ENCODE measurements around the gene IGSF22.

IGSF22 gene

GRCh38 chr11:18705651-18706281, 20.2 kb downstream of the IGSF22 start:
- H3K36me3 ChIP-seq (ENCODE audit: control insufficient read depth, insufficient read depth, low read length): no peaks in the 10 kb centered on the region
- peak overlapping the region; percentile 58 for H3K4me3 ChIP-seq (replicated peaks; ENCODE audit: low read depth, low read length)
- no peaks in the 10 kb centered on the region; the same call in 1 of the 2 replicates for H3K27me3 ChIP-seq (replicated peaks; ENCODE audit: control insufficient read depth, insufficient read depth, low read length)
- no peak for DNase-seq (ENCODE audit: extremely low read depth, insufficient read length)
- TF ChIP-seq CTCF (IDR thresholded peaks at IDR 0.05; ENCODE audit: insufficient read depth, low read length, poor library complexity, severe bottlenecking): no peak

- DNase-seq (ENCODE audit: extremely low read depth, insufficient read length): no peak
- no peaks in the 10 kb centered on the region; the same call in 1 of the 2 replicates for H3K27me3 ChIP-seq (replicated peaks; ENCODE audit: control insufficient read depth, insufficient read depth, low read length)
- no peak overlapping the region for H3K4me3 ChIP-seq (replicated peaks; ENCODE audit: low read depth, low read length)
- no peak for TF ChIP-seq CTCF (IDR thresholded peaks at IDR 0.05; ENCODE audit: insufficient read depth, low read length, poor library complexity, severe bottlenecking)
- H3K36me3 ChIP-seq (ENCODE audit: control insufficient read depth, insufficient read depth, low read length): no peaks in the 10 kb centered on the region
Measured at GRCh38 chr11:18704698-18705097, 21.3 kb downstream of the IGSF22 start.

- no peak overlapping the region for H3K4me3 ChIP-seq (replicated peaks; ENCODE audit: low read depth, low read length)
- DNase-seq (ENCODE audit: extremely low read depth, insufficient read length): no peak
- H3K27me3 ChIP-seq (replicated peaks; ENCODE audit: control insufficient read depth, insufficient read depth, low read length): no peaks in the 10 kb centered on the region; the same call in 1 of the 2 replicates
- TF ChIP-seq CTCF (IDR thresholded peaks at IDR 0.05; ENCODE audit: insufficient read depth, low read length, poor library complexity, severe bottlenecking): no peak
- no peaks in the 10 kb centered on the region for H3K36me3 ChIP-seq (ENCODE audit: control insufficient read depth, insufficient read depth, low read length)
Measured at GRCh38 chr11:18704045-18704645, 21.8 kb downstream of the IGSF22 start.

- Histone ChIP-seq H3K4me3 (replicated peaks; ENCODE audit: low read depth, low read length) (no peak overlapping the region), H3K27me3 (replicated peaks; ENCODE audit: control insufficient read depth, insufficient read depth, low read length) (no peaks in the 10 kb centered on the region; the same call in 1 of the 2 replicates), H3K36me3 (ENCODE audit: control insufficient read depth, insufficient read depth, low read length) (no peaks in the 10 kb centered on the region)
- no peak for DNase-seq (ENCODE audit: extremely low read depth, insufficient read length)
- no peak for TF ChIP-seq CTCF (IDR thresholded peaks at IDR 0.05; ENCODE audit: insufficient read depth, low read length, poor library complexity, severe bottlenecking)
Measured at GRCh38 chr11:18703001-18703763, 22.8 kb downstream of the IGSF22 start.

GRCh38 chr11:18701614-18702216, 24.3 kb downstream of the IGSF22 start:
- no peak for DNase-seq (ENCODE audit: extremely low read depth, insufficient read length)
- Histone ChIP-seq H3K36me3 (ENCODE audit: control insufficient read depth, insufficient read depth, low read length) (no peaks in the 10 kb centered on the region), H3K4me3 (replicated peaks; ENCODE audit: low read depth, low read length) (no peak overlapping the region), H3K27me3 (replicated peaks; ENCODE audit: control insufficient read depth, insufficient read depth, low read length) (no peaks in the 10 kb centered on the region; the same call in 1 of the 2 replicates)
- TF ChIP-seq CTCF (IDR thresholded peaks at IDR 0.05; ENCODE audit: insufficient read depth, low read length, poor library complexity, severe bottlenecking): no peak

Data from GM06990 (cell line).